ENCODE data around the gene INPP5A. TPM values are rescaled to one million over a fixed set of nuclear protein-coding genes. Genes with fewer than 3 reads are reported as not detected.

Gene INPP5A
- total and polyA plus RNA-seq, 10 of the 15 experiments (the other 5 are each of a cell fraction or from before 2014, with no cell fraction given), result 0.52 to 15.0 (median 6.3) TPM

DNA sequence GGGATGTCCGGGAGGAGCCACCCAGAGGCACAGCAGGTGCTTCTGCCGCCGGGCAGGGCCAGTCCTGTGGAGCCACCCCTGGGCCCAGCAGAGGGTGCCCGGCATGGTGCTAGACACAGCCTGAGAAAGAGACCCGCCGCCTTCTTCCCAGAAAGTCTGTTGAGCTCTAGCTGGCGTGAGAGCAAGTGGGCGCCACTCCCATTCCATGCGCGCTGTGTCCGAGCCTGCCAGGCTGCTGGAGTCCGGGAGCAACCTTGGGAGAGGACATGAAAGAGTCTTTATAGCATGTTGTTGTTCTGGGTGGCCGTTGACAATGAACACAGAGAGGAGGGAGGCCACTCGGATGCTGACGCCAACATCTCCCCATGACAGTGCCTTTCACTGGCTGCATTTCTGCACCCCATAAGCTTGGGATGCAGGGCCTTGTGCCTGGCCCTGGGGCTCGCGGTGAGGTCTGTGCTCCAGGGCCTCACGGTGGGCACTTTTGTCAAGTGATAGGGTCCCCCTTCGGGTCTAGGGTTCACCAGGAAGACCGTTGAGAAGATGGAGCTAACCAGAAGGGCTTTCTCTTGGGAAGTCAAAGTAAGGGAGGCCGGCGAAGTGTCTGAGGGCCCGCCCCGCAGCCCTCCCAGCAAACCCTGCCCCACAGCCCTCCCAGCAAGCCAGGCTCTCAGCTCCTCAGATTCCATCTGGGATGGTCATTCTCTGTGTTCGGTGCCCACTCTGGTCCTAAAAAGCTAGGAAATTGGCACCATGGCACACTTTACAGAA lies 201.1 kb downstream of the INPP5A start:
- intact Hi-C loops (cut with micrococcal nuclease; ENCODE audit: unreplicated experiment) (no loop called here), in situ Hi-C loops (cut with MboI) (no loop called here)
- H4K20me1 ChIP-seq (ENCODE audit: control insufficient read depth, insufficient read depth), result no peaks in the 10 kb centered on the region
- CTCF ChIA-PET, result no interaction called here
- no peaks in the 10 kb centered on the region; a peak in 1 of 4 replicates for H3K36me3 ChIP-seq (ENCODE audit: control insufficient read depth in 2 of 2, insufficient read depth in 2 of 2, low read length in 1 of 2)
- no peaks in the 10 kb centered on the region for H3K27me3 ChIP-seq (replicated peaks in 1 of 2; ENCODE audit: control insufficient read depth in 2 of 2, insufficient read depth in 2 of 2, low read length in 1 of 2)
- no peak overlapping the region for H2AFZ ChIP-seq (ENCODE audit: control insufficient read depth, low read depth, low read length)
- no peak overlapping the region for H3K4me3 ChIP-seq
- SMC1A ChIA-PET (ENCODE audit: uncharacterized antibody, unreplicated experiment), result no interaction called here
- H3K79me2 ChIP-seq (ENCODE audit: control insufficient read depth, insufficient read depth, low read length), result no peaks in the 10 kb centered on the region
- H3K4me1 ChIP-seq (ENCODE audit: control insufficient read depth, insufficient read depth, low read length), result no peaks in the 10 kb centered on the region
- TF ChIP-seq, protein P1, sequence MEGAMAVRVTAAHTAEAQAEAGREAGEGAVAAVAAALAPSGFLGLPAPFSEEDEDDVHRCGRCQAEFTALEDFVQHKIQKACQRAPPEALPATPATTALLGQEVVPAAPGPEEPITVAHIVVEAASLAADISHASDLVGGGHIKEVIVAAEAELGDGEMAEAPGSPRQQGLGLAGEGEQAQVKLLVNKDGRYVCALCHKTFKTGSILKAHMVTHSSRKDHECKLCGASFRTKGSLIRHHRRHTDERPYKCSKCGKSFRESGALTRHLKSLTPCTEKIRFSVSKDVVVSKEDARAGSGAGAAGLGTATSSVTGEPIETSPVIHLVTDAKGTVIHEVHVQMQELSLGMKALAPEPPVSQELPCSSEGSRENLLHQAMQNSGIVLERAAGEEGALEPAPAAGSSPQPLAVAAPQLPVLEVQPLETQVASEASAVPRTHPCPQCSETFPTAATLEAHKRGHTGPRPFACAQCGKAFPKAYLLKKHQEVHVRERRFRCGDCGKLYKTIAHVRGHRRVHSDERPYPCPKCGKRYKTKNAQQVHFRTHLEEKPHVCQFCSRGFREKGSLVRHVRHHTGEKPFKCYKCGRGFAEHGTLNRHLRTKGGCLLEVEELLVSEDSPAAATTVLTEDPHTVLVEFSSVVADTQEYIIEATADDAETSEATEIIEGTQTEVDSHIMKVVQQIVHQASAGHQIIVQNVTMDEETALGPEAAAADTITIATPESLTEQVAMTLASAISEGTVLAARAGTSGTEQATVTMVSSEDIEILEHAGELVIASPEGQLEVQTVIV (IDR thresholded peaks at IDR 0.05; ENCODE audit: borderline replicate concordance, partially characterized antibody), result no peak
- TF ChIP-seq JUNB (IDR thresholded peaks at IDR 0.05) (no peak), EP300 (IDR thresholded peaks at IDR 0.05; ENCODE audit: borderline replicate concordance in 1 of 2, control insufficient read depth in 1 of 2, low read depth in 2 of 2, low read length in 2 of 2) (no peak), FOXM1 (IDR thresholded peaks at IDR 0.05; ENCODE audit: low read depth, low read length) (no peak)
- TF ChIP-seq, protein P2, sequence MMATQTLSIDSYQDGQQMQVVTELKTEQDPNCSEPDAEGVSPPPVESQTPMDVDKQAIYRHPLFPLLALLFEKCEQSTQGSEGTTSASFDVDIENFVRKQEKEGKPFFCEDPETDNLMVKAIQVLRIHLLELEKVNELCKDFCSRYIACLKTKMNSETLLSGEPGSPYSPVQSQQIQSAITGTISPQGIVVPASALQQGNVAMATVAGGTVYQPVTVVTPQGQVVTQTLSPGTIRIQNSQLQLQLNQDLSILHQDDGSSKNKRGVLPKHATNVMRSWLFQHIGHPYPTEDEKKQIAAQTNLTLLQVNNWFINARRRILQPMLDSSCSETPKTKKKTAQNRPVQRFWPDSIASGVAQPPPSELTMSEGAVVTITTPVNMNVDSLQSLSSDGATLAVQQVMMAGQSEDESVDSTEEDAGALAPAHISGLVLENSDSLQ (IDR thresholded peaks at IDR 0.05), result no peak
- H3K4me2 ChIP-seq (ENCODE audit: control insufficient read depth, insufficient read depth), result no peak overlapping the region
- H3K9ac ChIP-seq (ENCODE audit: control insufficient read depth, insufficient read depth, low read length), result no peak overlapping the region
- ATAC-seq, result no peak
- RAD21 ChIA-PET (ENCODE audit: unreplicated experiment), result no interaction called here
- POLR2A ChIA-PET, result no interaction called here
- WGBS (ENCODE audit: insufficient coverage, insufficient replicate concordance, low lambda C conversion rate, missing lambda C conversion rate), result 94% methylated on average over 25 of the region's 25 CpGs
- FAIRE-seq, result no peak
- DNase-seq (ENCODE audit: low read depth, low spot score), result no peak
- no TSS peak for BruUV-seq (replicated peaks)
- no peak overlapping the region for H3K27ac ChIP-seq (ENCODE audit: control insufficient read depth, insufficient read depth)
- H3K9me3 ChIP-seq (replicated peaks; ENCODE audit: control insufficient read depth, insufficient read depth, low read length), result no peaks in the 10 kb centered on the region

Data from GM12878 (cell line).